Adrenal gland (tissue), 12 donors: Measurements from ENCODE around the gene INCENP. TPM values are rescaled to one million over a fixed set of nuclear protein-coding genes. Genes with fewer than 3 reads are reported as not detected.

Source experiments
- DNase-seq, 7 donors: peaks; one replicate each; pipeline ENCODE4 v3.0.0-alpha.2; 2019 to 2020
- H3K27ac ChIP-seq, 5 donors: fragments of 200-600 bp; sonication (generic) in 4 of 5; 1 replicate in 3 of 5; 2 replicates in 2 of 5; pipeline versions ENCODE4 v1.5.1 to v1.8.0; 2016 to 2020; ENCODE audit warnings: mild to moderate bottlenecking in 1 of 5
- H3K27me3 ChIP-seq: fragments of 200-600 bp; 2 replicates; pipeline ENCODE4 v1.8.0; 2021
- H3K36me3 ChIP-seq, 2 donors: fragments of 200-600 bp; replicated peaks in 1 of 2; 1 replicate in 1 of 2; 2 replicates in 1 of 2; pipeline versions ENCODE4 v1.5.1 to v1.8.0; 2018 to 2022
- H3K4me1 ChIP-seq, 2 donors: fragments of 200-600 bp; replicated peaks in 1 of 2; 1 replicate in 1 of 2; 2 replicates in 1 of 2; pipeline versions ENCODE4 v1.5.1 to v1.8.0; 2018 to 2021
- H3K4me3 ChIP-seq, 4 donors: fragments of 200-600 bp; sonication (generic) in 3 of 4; one replicate each; pipeline ENCODE4 v1.5.1; 2016 to 2018
- H3K9me3 ChIP-seq, 3 donors: fragments of 200-600 bp; sonication (generic) in 1 of 3; replicated peaks in 1 of 3; 1 replicate in 2 of 3; 2 replicates in 1 of 3; pipeline versions ENCODE4 v1.5.1 to v1.8.0; 2016 to 2021
- CTCF ChIP-seq, 6 experiments: fragments of 450-650 bp in 4 of 6; fragments of 200-600 bp in 2 of 6; sonication (generic) in 1 of 6; IDR thresholded peaks; 1 replicate in 5 of 6; 2 replicates in 1 of 6; pipeline versions ENCODE4 v1.5.1 to v1.8.0; 2016 to 2021; ENCODE audit warnings: antibody characterized with exemption in 6 of 6, mild to moderate bottlenecking in 2 of 6, moderate library complexity in 1 of 6
- POLR2A ChIP-seq, 2 donors: fragments of 450-650 bp; IDR thresholded peaks; one replicate each; pipeline ENCODE4 v1.6.1; 2017; ENCODE audit warnings: antibody characterized with exemption in 2 of 2, mild to moderate bottlenecking in 2 of 2, moderate library complexity in 1 of 2
- WGBS, 4 donors: extraction: QIAGEN DNeasy Blood & Tissue Kit in 2 of 4; methylation state at CpG; one replicate each; pipeline versions ENCODE4 v1.1.5 to v1.1.7; 2013 to 2017; 5-methylcytosine and 5-hydroxymethylcytosine counted together
- intact Hi-C, 2 donors: fragments of 100-400 bp; cut with DNase I; formaldehyde crosslinking; loops; one replicate each; pipeline versions ENCODE4 v1.14.1 to v1.15.0; 2022 to 2023
- polyA plus RNA-seq, 3 donors: library from polyadenylated mRNA; stranded (reverse); fragments of 200-250 nt in 2 of 3; fragments of 350-450 nt in 1 of 3; fragmentation: Illumina TruSeq in 1 of 3; extraction: RNeasy Lipid Tissue Mini Kit (QIAGEN cat#74804) in 1 of 3; gene quantifications; one replicate each; pipeline ENCODE4 v1.2.3, GENCODE V29; 2013 to 2014
- total RNA-seq, 9 donors: library from RNA; depleted of rRNA in 4 of 9; stranded (reverse); fragments of >200 nt in 4 of 9; fragments of 120-200 nt in 1 of 9; fragmentation: NEBNext Ultra II Directional in 1 of 9; extraction: Animal tissue kit (Norgen Biotek cat#: 25700) in 1 of 9; gene quantifications; one replicate each; pipeline versions ENCODE4 v1.1.0 to v1.2.4, GENCODE V29; 2013 to 2023
- donor health status: healthy with polysubstance abuse.
- donor health status: Bipolar disorder and iron deficiency.
- donor health status: DM: yes; HTN: yes; CAD: no.
- donor health status: DM: no; HTN: no; CAD: no.
- donor health status: DM: no; HTN: no; CAD: no.
- donor health status: DM: yes; HTN: yes; CAD: no.

The INCENP gene
- total and polyA plus RNA-seq, 12 donors = 1.4 to 23.2 (median 13.8) TPM

GRCh38 chr11:62137881-62138629 lies 14.2 kb downstream of the INCENP start:
- intact Hi-C loops = no loop called here
- no peak overlapping the region for H3K4me3 ChIP-seq
- TF ChIP-seq CTCF (IDR thresholded peaks at IDR 0.05) (no peak), POLR2A (IDR thresholded peaks at IDR 0.05) (no peak)
- H3K27ac ChIP-seq = no peak overlapping the region
- H3K27me3 ChIP-seq = no peaks in the 10 kb centered on the region
- H3K4me1 ChIP-seq = no peaks in the 10 kb centered on the region
- 94 to 97% (median 96%) methylated on average over 6 to 14 of the region's 14 CpGs for WGBS, 4 donors
- H3K36me3 ChIP-seq = peaks cover 0 to 31% of the 10 kb centered on the region in 2 donors
- peak in 1 of 7 donors; percentile 11 for DNase-seq
- H3K9me3 ChIP-seq = no peaks in the 10 kb centered on the region

GRCh38 chr11:62138630-62139425 lies 15.0 kb downstream of the INCENP start:
- 89 to 92% (median 90%) methylated on average over 11 to 17 of the region's 17 CpGs for WGBS, 4 donors
- Histone ChIP-seq H3K9me3 (no peaks in the 10 kb centered on the region), H3K27me3 (no peaks in the 10 kb centered on the region), H3K4me3 (no peak overlapping the region), H3K27ac (no peak overlapping the region), H3K4me1 (no peaks in the 10 kb centered on the region), H3K36me3 (peaks cover 0 to 31% of the 10 kb centered on the region in 2 donors)
- intact Hi-C loops = no loop called here
- DNase-seq = peak in 1 of 7 donors; percentile 33
- TF ChIP-seq POLR2A (IDR thresholded peaks at IDR 0.05) (no peak), CTCF (IDR thresholded peaks at IDR 0.05) (no peak)

GRCh38 chr11:62139526-62140303 lies 15.9 kb downstream of the INCENP start:
- TF ChIP-seq POLR2A (IDR thresholded peaks at IDR 0.05) = no peak
- TF ChIP-seq CTCF (IDR thresholded peaks at IDR 0.05) = no peak
- no peaks in the 10 kb centered on the region for H3K9me3 ChIP-seq
- H3K4me1 ChIP-seq = no peaks in the 10 kb centered on the region
- intact Hi-C loops = no loop called here
- H3K27ac ChIP-seq = no peak overlapping the region
- DNase-seq = peak in 3 of 7 donors; percentile 9 to 42 (median 10)
- H3K27me3 ChIP-seq = no peaks in the 10 kb centered on the region
- 91 to 96% (median 94%) methylated on average over 20 to 24 of the region's 24 CpGs for WGBS, 4 donors
- peaks cover 0 to 31% of the 10 kb centered on the region in 2 donors for H3K36me3 ChIP-seq
- no peak overlapping the region for H3K4me3 ChIP-seq
